ENCODE data around the gene SLC30A1. TPM values are rescaled to one million over a fixed set of nuclear protein-coding genes. Genes with fewer than 3 reads are reported as not detected.

SLC30A1 gene
- total and polyA plus RNA-seq, 2 of the 13 experiments (the other 11 are each of a cell fraction or from before 2014, with no cell fraction given), result 5.9 to 24.4 TPM

- 0 out of 2 replicates have a peak, but pooled peaks have one; percentile 41 for TF ChIP-seq NFATC3 (CRISPR knock-in tag; IDR thresholded peaks at IDR 0.05)
- TF ChIP-seq PRMT3 (CRISPR knock-in tag; IDR thresholded peaks at IDR 0.05; ENCODE audit: borderline replicate concordance, low read depth), result no peak
- peak; percentile 71 for TF ChIP-seq ZNF501 (CRISPR knock-in tag; IDR thresholded peaks at IDR 0.05)
- peak; percentile 17; the same call in 1 of the 2 replicates for TF ChIP-seq HIC2 (CRISPR knock-in tag; IDR thresholded peaks at IDR 0.05; ENCODE audit: low read depth)
- peak; percentile 91; the same call in 1 of the 2 replicates for TF ChIP-seq FOXK1 (CRISPR knock-in tag; IDR thresholded peaks at IDR 0.05; ENCODE audit: borderline replicate concordance, low read depth)
- no peak for TF ChIP-seq ZNF749 (CRISPR knock-in tag; IDR thresholded peaks at IDR 0.05; ENCODE audit: borderline replicate concordance)
- TF ChIP-seq FOXA3 (CRISPR knock-in tag; IDR thresholded peaks at IDR 0.05), result peak; percentile 74
- no peak for TF ChIP-seq ZKSCAN1 (IDR thresholded peaks at IDR 0.05; ENCODE audit: low read length)
- peak; percentile 61; the same call in 1 of the 2 replicates for TF ChIP-seq HIVEP1 (CRISPR knock-in tag; IDR thresholded peaks at IDR 0.05)
- no peak for TF ChIP-seq ZNF383 (CRISPR knock-in tag; IDR thresholded peaks at IDR 0.05; ENCODE audit: borderline replicate concordance)
- 0 out of 2 replicates have a peak, but pooled peaks have one; percentile 12 for TF ChIP-seq HMG20B (CRISPR knock-in tag; conservative IDR thresholded peaks at IDR 0.05)
- 0 out of 2 replicates have a peak, but pooled peaks have one; percentile 50 for TF ChIP-seq ZNF136 (CRISPR knock-in tag; IDR thresholded peaks at IDR 0.05; ENCODE audit: low read depth)
- TF ChIP-seq GABPA (IDR thresholded peaks at IDR 0.05; ENCODE audit: low read depth, low read length), result no peak
- peak; percentile 42; the same call in 1 of the 2 replicates for TF ChIP-seq GABPA (CRISPR knock-in tag; IDR thresholded peaks at IDR 0.05; ENCODE audit: low read depth)
- no peak for TF ChIP-seq FOXP1 (IDR thresholded peaks at IDR 0.05)
- peak; percentile 53; the same call in 1 of the 2 replicates for TF ChIP-seq FOXP1 (CRISPR knock-in tag; IDR thresholded peaks at IDR 0.05)
- no peak for TF ChIP-seq REL (CRISPR knock-in tag; conservative IDR thresholded peaks at IDR 0.05)
- peak; percentile 87 for TF ChIP-seq TEAD3 (CRISPR knock-in tag; optimal IDR thresholded peaks at IDR 0.05; ENCODE audit: borderline replicate concordance)
- TF ChIP-seq ETV5 (CRISPR knock-in tag; IDR thresholded peaks at IDR 0.05; ENCODE audit: borderline replicate concordance), result peak; percentile 87
- 0 out of 2 replicates have a peak, but pooled peaks have one; percentile 35 for TF ChIP-seq ZFP1 (CRISPR knock-in tag; IDR thresholded peaks at IDR 0.05)
- peak; percentile 84 for TF ChIP-seq HDAC2 (CRISPR knock-in tag; IDR thresholded peaks at IDR 0.05)
- peak; percentile 80 for TF ChIP-seq ATF3 (CRISPR knock-in tag; IDR thresholded peaks at IDR 0.05)
- peak; percentile 51; the same call in 1 of the 2 replicates for TF ChIP-seq ZNF605 (CRISPR knock-in tag; IDR thresholded peaks at IDR 0.05)
- TF ChIP-seq CTCF (CRISPR knock-in tag; IDR thresholded peaks at IDR 0.05), result peak; percentile 16; the same call in 1 of the 2 replicates
- no peak for TF ChIP-seq ZNF232 (CRISPR knock-in tag; IDR thresholded peaks at IDR 0.05; ENCODE audit: borderline replicate concordance)
- 0 out of 2 replicates have a peak, but pooled peaks have one; percentile 37 for TF ChIP-seq KLF6 (CRISPR knock-in tag; IDR thresholded peaks at IDR 0.05)
- no peak for TF ChIP-seq LBX2 (CRISPR knock-in tag; IDR thresholded peaks at IDR 0.05; ENCODE audit: borderline replicate concordance)
- TF ChIP-seq ISL2 (CRISPR knock-in tag; IDR thresholded peaks at IDR 0.05), result peak; percentile 61; the same call in 1 of the 2 replicates
These were observed 30.4 kb upstream of the SLC30A1 start (continued) for GRCh38 chr1:211609120-211610024.

Measured in HepG2 (cell line).